GM21529 (cell line): ENCODE measurements around the gene CLDND1.

Experiments
- ATAC-seq: cut with Tn5 transposase; IDR thresholded peaks from one replicate; pipeline ENCODE4 v1.9.1; 2021; ENCODE audit not compliant: unreplicated experiment

The CLDND1 gene

DNA sequence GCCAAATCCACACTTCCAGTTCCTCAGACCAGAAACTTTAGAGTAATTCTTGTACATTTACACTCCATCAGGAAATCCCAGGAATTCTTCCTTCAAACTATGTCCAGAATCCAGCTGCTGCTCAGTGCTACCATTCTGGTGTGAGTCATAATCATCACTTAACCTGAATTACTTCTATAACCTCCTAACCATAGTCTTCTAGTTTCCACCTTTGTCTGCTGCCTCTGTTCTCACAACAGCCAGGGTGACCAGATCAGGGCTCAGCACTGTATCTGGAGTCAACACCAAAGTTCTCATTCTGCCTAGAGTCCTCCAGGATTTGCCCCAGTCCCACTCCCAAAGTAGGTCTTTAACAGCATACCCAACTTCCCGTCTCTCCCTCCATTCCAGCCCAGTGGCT, 3.4 kb downstream of the CLDND1 start:
- ATAC-seq = no peak

DNA sequence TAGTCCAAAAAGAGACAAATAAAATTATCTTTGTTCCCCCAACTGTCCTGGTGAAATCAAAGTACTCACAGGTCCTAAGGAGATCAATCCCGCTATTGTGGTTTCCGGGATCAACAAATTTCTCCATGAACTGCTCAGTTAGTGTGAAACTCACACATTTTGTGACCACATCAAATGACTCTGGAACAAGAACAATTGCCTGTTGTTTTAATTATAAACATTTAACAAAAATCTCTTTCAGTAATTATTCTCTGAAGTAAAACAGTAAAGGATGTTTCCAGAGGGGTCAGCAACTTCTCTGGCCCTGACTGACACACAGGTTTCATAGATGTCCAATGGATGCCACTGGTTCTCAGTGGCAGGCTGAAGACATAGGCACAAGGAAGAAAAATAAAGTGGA, 3.9 kb downstream of the CLDND1 start:
- ATAC-seq = no peak

DNA sequence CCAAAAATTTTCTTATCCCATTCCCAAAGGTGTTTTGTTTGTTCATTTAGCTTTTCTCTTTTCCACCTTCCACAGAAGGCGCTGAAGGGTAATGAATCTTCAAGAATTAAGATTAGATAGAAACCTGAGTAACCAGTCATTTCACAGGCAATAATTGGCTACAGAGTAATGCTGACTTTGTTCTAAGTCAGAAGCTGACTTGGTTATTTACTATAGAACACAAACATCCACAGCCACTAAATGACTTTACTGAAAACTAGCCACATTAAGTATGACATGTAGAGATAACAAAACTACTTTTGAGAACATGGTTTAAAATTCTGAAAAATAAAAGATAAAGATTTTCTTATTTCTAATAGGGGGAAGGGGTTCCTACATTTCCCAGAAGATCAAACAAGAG, 7.8 kb downstream of the CLDND1 start:
- no peak for ATAC-seq

DNA sequence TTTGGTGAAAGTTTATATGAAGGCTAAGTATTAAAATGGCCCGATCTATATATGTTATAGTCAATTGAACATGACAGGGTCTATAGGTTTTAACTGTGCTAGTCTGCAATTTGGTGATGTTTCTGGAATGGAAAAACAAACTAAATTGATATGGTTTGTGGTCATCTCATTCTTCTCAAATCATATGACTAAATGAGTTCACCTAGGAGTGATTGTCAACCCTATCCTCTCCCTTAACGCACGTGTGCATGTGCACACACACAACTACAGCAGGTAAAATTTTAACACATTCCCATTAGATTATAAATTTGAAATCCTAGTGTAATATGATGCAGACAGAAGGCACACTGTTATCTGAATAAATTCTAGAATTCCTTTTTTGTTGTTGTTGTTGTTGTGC, 9.0 kb downstream of the CLDND1 start:
- no peak for ATAC-seq

- no peak for ATAC-seq
These were observed 9.6 kb downstream of the CLDND1 start for GRCh38 chr3:98513091-98513511.

DNA sequence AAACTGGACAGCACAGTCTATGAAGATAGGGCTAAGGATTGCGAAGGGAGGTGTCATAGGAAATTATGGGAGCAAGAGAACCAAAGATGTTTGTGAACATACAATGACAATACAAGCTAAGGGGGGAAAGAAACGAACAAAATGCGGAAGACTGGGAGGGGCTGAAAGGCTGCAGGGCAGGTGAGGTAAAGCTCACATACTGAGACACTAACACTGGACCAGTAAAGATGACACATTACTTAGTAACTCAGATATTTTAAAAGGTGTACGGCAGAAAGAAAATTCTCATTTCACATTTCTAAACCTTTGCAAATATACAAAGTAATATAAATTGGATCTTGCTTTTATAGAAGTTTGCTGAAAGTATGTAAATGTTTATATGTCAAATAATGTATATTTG, 10.1 kb downstream of the CLDND1 start:
- ATAC-seq = no peak

DNA sequence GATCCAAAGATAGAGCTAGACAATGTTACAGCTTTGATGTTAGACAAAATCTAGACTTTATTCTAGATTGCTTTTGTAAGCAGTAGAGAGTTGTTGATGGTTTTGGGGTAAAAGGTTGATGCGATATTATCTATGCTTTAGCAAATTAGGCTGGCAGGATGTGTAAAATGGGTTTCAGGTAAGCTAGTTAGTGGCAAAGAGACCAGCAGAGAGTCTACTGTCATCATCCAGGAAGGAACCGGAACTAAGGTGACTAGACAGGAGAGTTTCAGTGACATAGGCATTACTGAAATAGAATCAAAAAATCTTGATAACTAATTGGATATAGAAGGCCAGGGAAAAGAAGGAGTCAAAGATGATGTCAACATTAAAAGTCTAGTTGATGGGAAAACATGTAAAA, 14.1 kb downstream of the CLDND1 start:
- no peak for ATAC-seq

GRCh38 chr3:98504539-98504938, 18.2 kb downstream of the CLDND1 start:
- ATAC-seq = no peak

DNA sequence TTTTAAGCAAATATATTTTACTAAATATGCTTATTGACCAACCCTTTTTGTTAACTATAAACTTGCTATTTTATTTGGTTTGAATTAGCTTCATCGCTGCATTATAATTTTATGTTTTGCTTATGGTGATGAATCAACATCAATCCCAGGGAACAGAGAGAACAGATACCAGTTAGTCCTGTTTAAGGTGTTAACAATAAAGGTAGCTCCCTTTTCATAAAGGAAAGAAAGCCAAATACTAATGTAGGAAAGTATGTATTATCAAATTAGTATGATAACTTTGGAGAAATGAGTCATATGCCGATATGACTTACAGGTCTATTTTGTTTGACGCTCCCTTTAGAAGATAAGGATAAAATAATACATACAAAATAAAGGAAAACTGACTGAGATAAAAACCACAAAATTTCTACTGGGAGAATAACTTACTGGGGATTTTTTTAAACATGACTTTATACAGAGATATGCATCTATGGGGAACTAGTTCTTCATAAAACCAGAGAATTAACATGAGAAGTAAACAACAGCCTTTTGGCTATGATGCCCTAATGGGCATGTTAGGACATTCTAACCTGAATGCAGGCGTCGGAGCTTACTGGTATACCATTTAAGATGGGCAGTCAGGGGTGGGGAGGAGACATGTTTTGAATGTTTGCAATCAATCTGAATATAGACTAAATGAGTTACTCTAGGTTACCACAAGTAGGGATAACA, 20.7 kb downstream of the CLDND1 start:
- no peak for ATAC-seq

DNA sequence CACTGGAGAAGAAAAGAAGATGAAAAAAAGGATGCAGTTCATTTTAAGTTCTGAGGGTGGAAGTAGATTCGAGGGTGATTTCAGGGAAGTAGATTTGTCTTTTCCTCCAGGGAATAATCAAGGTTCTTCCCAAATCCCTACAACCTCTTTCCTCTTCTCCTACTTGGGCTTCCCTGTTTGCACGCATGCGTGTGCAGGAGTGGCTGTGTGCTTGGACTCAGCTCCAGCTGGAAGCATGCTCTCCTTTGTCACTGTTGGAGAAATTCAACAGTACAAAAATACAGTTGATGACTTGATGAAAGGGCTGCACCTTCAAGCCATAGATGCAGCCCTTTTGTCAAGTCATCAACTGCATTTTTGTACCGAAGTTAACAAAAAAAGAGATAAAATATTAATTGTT, 21.4 kb downstream of the CLDND1 start:
- no peak for ATAC-seq

DNA sequence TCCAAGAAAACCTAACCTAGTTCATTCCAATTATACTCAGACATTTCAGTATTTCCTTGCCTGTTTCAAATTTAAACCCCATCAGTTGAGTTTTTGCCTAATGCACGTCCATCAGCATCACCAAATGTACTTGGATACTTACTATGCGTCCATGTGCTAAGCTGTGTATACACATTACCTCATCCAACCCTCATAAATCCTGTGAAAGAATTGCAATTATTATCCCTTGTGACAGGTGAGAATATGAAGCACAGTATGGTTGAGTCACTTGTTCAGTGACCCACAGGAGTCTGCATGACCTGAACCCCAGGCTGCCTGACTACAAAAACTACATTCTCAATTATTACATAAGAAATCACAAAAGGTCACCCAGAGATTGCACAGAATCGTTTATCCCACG, 22.7 kb downstream of the CLDND1 start:
- no peak for ATAC-seq

GRCh38 chr3:98497381-98497780, 25.3 kb downstream of the CLDND1 start, which contains the start of gene OR5K2:
OR5K2 (plus strand) TSS chr3:98497681; CDS start chr3:98497681, 0 bp downstream.
- no peak for ATAC-seq

- ATAC-seq = no peak
These were observed 39.1 kb downstream of the CLDND1 start for GRCh38 chr3:98483626-98484025.

GRCh38 chr3:98482717-98483482, 39.8 kb downstream of the CLDND1 start:
- ATAC-seq = no peak
